SU-DHL-6 (cell line): ENCODE results near the gene CDH13.

ENCODE experiments used
- CTCF ChIP-seq: fragments of 200-600 bp; sonication (generic); IDR thresholded peaks from one replicate; pipeline ENCODE4 v1.5.1; 2017; ENCODE audit warnings: antibody characterized with exemption, mild to moderate bottlenecking, low read length, moderate library complexity; ENCODE audit not compliant: insufficient read depth, poor library complexity, severe bottlenecking
- EZH2phosphoT487 ChIP-seq: fragments of 200-600 bp; sonication (generic), shearing (Covaris generic); conservative IDR thresholded peaks from 2 replicates; pipeline ENCODE4 v1.6.1; 2018; ENCODE audit warnings: mild to moderate bottlenecking, antibody characterized with exemption, low read length, moderate library complexity, mixed read lengths

DNA sequence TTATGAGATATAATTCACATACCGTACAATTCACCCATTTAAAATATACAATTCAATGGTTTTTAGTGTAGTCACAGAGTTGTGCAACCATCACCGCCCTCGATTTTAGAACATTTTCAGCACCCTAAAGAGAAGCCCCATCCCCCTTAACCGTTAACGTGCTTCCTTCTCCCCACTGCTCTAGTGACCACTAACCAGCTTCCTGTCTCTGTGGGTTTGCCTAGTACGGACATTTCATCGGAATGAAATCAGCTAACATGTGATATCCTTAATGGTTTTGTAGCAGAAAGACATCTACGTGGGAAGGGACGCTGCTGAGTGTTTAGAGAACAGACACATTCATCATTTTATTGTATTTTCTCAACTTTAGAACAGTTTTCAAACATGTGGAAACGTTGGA, 1100.2 kb downstream of the CDH13 start:
- TF ChIP-seq CTCF (no peak), EZH2phosphoT487 (no peak)
